Activated T-cell treated with anti-CD3 and anti-CD28 coated beads for 4 hours (primary cell): ENCODE results near the gene GLYR1.

Experiments
- DNase-seq: peaks from one replicate; pipeline ENCODE4 v3.0.0-alpha.2; 2020

GLYR1 gene

DNA sequence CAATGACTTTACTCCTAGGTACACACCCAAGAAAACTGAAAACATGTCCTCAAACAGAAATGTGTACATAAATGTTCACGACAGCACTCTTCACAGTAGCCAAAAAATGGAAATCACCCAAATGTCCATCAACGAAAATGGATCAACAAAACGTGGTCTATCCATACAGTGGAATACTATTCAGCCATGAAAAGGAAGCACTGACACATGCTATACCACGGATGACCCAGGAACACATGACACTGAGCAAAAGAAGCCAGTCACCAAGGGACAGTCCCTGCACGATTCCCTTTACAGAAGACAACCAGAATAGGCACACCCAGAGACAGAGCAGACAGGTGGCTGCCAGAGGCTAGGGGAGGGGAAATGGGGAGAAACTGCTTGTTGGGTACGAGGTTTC lies 91.4 kb downstream of the GLYR1 start:
- DNase-seq, result no peak

DNA sequence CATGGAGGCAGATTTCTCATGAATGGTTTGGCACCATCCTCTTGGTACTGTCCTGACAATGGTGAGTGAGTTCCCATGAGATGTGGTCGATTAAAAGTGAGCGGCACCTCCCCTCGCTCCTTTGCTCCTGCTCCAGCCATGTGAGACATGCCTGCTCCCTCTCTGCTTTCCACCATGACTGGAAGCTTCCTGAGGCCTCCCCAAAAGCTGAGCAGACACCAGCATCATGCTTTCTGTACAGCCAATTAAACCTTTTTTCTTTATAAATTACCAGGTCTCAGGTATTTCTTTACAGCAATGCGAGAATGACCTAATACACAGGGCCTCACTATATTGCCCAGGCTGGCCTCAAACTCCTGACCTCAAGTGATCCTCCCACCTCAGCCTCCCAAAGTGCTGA lies 92.2 kb downstream of the GLYR1 start:
- DNase-seq, result no peak

DNA sequence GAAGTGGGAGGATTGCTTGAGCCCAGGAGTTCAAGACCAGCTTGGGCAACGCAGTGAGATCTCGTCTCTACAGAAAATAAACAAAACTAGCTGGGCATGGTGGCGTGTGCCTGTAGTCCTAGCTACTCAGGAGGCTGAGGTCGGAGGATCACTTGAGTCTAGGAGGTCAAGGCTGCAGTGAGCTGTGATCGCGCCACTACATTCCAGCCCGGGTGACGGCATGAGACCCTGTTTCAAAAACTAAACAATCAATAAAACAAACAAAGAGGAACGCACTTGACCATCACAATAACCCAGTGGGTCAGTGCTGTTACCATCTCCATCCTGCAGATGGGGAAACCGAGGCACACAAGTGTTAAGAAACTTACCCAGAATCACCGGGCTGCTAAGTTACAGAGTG lies 93.9 kb downstream of the GLYR1 start:
- no peak for DNase-seq
